ENCODE data around the gene GAPDHS.

The GAPDHS gene

DNA sequence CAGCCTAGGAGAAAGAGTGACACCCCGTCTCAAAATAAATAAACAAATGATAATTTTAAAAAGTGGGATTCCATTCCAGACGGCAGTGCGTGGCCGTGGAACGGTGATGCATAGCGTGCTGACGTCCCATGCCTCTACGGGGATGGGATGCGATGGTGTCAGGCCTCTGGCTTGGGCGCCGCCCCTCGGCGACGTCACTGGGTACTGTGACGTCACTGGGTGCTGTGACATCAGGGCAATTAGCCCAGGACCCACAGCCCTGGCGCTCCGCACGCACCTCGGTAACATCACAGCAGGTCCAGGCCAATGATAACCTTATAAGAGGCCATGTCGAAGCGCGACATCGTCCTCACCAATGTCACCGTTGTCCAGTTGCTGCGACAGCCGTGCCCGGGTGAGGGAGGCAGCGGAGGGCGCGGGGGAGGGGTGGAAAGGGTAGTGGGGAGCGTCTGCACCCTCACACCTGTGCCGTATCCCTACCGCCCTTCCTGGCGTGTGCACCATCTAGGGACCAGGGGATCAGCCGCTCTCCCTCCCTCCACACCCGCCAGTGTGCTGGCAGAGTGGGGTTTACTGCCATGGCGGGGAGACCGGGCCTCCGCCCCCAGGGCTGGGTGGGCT lies at the start of gene GAPDHS:
TSS of gene GAPDHS (plus strand) at position 256 of the 621 bp plus-strand sequence. CDS start at position 328, 72 bp downstream.
- no peak for DNase-seq

DNA sequence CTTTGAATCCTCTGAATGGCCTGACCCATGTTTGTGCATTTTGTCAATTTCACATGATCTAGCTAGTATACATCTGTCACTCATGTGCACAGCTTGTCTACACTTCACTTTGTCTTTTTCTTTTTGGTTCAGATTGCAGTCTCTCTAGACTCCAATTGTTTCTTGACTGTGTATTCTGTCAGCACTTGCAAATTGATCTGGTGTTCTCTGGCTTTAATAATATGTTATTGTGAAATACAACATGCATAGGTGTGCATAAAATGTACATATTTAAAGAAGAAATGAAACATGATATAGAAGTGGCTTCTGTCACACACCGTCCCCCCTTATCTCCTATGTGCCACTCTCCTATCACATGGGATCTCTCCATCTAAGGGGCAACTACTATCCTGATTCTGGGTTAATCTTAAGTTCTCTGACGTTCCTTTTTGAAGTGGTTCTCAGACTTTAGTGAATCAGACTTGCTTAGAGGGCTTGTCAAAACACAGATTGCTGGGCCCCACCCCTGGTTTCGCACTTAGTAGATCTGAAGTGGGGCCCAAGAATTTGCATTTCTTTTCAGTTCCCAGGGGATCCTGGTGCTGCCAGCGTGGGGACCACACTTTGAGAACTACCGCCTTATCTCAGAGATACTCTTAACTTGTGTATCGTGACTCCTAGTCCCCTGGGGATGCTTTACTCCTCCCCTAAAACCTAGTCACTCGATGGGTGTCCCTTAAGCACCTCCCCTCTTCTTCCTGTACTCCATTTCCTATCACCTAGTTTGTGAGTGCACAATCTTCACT lies 48.8 kb upstream of the GAPDHS start:
- no peak for DNase-seq

DNA sequence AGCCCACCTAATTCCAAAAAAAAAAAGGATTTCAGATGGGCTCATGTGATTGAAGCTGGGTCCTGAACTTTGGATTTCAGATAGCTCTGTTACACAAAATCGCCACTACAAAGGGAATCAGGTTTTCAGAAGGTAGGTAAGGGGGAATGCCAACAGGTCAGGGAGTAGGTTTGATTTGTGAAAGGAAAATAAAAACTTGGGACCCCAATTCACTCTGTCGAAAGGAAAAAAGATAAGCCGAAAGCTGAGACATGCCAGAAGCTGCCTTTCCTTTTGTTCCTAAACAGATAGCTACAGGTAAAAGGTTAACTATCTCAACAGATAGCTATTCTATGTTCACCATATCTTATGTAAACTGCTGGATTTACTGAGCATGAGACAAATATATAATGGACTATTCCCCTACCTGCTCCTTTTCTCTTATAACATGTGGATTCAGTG lies 47.0 kb upstream of the GAPDHS start:
- DNase-seq, result no peak

DNA sequence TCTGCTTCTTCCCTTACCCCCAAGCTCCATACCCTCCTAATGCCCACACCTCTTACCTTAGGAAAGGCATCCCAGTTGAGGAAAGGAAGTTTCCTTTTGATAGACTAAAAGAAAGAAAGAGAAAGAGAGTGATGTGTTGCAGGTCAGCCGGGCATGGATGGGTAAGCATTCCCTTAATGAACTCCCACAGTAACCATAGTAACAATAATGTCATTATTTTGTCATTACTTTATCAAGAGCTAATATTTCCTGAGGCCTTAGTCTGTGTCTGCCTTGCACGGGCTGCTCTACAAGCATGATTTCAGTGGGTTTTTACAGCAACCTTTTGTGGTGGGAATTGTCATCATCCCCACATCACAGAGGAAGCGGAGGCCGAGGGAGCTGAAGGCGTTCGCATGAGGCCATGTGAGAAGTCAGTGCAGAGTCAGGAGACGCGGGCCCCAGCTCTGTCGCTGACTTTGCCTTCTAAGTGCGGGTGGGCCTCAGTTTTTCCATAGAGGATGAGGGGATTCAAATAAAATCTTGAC lies 45.5 kb upstream of the GAPDHS start:
- no peak for DNase-seq

DNA sequence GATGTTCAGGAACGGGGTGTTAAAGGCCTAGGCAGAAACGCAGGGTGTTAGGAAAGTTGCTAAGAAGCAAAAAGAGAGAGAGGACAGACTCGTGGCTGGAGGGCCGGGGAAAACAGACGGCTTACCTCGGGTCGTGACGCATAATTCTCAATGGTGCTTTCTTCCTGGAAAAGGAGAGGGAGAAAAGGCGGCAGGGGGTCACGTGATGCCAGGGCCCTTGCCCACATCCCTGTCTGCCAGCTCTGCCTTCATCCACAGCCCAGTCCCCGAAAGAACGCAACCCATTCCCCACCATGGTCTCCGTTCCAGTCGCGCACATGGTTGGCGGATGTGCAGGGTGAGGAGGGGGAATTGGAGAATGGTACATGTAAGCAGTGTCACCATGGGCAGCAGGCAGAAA lies 44.6 kb upstream of the GAPDHS start:
- DNase-seq, result no peak

DNA sequence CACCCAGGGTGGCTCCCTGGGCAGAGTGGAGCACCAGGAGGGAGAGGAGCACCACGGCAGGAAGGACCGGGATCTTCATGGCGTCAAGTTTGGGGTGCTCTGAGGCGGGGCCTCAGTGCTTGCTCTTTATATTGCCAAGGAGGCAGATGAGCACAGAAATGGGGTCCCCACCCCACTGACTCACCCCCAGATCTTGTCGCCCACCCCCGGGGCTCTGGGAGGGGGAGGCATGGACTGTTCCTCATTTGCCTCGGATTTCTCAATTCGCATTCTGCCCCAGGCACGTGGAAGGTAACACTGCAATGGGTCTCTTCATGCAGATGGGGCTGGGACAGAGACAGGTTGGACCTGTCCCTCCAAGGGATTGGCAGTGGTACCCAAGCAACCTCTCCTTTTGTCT lies 42.9 kb upstream of the GAPDHS start, which contains the start of gene KRTDAP:
TSS of gene KRTDAP (minus strand) at position 101 of the 400 bp plus-strand sequence. CDS start at position 79, 22 bp downstream.
- DNase-seq, result no peak

DNA sequence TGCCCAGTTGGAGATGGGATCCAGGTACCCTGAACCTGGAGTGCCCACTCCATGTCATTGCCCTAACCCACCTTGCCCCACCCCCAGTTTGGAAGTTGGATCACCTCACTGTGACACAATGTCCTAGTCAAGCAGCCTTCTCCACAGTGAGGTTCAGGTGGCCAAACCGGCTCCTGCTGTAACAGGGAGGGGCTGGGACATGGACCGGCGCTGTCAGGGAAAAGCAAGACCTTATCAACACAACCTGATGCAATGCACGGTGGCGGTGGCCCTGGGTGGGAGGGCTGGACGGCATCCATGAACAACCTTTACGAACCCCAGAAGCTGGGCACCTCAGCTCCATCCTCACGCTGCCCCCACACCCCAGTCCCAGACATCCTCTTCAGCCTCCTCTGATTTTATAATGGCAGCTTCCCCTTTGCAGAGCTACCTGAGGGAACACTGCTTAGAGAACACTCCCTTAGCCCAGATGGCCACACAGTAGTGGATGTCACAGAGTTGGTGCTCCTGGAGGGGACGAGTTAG lies 41.4 kb upstream of the GAPDHS start:
- no peak for DNase-seq

DNA sequence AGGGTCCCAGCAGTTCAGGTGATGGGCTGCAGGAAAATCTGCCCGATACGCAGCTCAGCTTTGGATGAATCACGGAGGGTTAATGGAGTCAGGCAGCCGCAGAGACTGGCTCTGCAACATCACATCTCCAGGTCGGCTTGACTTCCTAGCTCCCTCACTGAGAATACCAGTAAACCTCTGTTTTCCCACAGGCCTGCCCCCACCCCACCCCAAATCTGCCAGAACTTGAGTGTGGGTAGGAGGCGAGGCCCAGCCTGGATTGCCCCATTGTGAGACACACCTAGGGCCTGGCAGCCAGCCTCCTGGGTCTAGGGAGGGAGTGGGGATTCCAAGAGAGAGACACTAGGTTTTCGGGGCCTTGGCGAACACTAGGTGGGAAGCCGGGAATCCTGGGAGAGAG lies 39.3 kb upstream of the GAPDHS start:
- DNase-seq, result no peak

DNA sequence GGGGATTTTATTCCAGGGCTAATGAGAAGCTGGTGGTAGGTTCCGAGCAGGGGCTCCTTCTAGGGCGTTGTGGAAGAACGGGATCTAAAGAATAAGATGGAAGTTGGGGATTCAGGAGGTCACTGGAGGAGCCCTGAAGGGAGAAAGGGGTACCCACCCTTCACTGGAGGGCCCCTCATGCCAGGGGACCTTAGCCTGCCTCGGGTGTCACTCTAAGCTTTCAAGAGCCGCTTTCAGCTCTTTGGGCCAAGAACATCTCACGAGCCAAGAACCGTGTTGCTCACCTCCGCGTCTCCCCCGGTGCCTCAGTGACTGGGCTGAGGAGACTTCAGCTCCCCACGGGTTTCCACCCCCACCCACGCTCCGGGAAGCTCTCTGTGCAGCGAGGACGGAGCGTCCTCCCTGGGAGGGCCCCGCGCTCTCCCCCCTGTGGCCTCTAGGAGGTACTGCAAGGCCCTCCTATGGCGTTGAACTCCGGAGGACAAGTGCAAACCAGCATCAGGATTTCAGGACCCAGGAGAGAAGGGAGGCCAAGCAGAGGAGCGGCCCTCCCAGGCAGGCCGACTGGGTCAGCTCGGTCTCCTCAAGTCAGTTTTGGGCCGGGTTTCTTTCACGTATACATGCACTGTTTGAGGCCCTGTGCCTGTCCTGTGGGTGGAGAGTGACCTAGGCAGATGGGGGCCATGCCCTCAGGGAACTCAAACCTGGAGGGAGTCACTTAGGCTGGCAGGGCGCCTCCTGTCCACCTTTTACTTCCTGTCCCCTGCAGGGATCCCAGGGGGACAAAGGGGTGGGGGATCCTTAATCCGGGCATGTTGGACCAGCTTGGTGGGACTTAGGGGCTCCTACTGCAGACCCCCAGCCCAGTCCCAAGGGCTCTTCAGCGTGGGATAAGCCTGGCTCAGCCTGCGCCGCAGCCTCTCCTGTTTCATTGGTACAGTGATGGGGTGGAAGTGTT lies 37.9 kb upstream of the GAPDHS start:
- peak; percentile 36 to 45 (median 38) for DNase-seq

DNA sequence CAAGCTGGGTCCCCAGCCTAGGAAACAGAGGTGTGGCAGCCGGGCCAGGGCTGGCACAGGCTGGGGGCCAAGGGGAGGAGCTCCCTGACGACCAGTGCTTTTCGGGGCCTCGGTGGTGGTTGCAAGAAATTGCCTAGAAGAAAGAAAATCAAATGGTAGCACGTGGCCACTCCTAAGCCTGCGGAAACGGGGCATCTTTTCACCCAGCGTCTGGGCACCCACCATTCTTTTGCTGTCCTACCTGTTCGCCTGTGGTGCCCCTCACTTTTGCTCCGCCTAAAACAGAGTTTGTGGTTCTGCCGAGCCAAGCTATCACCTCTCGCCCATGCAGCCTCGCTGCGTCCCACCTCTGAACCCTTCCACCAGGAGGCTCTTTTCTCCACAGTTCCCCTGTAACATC lies 35.9 kb upstream of the GAPDHS start:
- no peak for DNase-seq

DNA sequence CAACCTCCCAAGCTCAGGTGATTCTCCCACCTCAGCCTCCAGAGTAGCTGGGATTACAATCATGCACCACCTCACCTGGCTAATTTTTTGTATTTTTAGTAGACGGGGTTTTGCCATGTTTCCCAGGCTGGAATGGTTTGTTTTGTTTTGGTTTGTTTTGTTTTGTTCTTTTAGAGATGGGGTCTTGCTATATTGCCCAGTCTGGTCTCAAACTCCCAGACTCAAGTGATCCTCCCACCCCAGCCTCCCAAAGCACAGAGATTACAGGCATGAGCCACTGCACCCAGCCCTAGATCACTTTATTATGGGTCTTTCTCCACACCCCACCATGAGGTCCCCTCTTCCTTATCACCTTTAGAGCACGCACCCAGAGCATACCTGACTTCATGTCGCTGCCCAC lies 35.0 kb upstream of the GAPDHS start:
- no peak for DNase-seq

DNA sequence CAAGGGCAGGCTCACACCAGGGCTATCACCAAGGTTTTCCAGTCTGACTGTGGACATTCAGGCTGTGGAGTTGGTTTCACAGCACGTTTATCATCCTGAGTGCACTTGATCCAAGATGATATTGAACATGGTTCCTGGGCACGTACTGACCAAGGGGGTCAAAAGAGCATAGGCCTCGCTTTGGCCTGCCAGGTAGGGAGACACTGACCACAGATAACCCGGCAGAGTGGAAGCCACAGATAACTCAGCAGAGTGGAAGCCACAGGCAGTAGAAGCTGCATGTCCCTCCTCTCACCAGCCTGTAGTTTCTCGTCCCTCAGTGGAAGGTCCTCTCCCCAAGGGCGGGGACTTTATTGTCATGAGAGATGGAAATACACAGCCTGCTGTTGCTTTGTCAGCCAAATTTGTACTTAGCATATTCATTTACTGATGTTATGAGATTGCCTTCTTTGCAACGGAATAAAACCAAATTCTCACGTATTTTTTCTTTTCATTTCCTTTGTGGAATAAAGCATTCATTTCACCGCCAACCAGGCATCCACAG lies 34.2 kb upstream of the GAPDHS start:
- no peak for DNase-seq

DNA sequence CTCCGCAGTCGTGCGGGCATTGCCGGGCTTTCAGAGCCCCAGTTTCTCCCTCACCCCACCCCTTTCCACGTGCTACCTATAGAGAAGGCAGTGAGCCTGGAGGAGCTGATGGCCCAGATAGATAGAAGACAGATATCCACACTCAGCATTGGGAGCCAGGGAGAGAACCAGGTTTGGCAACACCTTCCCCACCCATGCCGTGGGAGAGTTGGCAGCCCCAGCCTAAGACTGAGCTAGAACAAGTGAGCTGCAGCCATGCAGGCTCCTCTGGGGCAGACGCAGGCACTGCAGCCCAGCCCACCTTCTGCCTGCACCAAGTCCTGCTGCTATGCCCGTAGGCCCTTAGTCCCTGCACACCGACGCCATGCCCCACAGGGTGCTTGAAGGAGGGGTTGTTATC lies 32.6 kb upstream of the GAPDHS start:
- no peak for DNase-seq

DNA sequence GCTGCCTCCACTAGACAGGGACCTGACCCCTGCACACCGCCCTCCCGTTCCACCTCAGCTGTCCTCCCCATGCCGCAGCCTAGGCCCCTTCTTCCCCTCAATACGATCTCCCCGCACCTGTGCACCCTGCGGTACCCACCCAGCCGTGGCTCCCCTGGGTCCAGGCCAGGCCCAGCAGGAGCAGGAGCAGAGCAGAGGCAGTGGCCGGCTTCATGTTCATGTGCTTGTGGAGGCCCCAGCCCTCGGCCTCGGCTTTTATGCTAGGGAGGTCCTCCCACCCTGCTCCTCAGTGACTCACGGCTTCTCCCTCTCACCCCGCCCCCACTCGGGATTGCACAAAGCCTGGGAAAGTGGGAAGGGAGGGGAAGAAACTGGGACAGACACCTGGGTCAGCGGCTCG lies 31.6 kb upstream of the GAPDHS start:
- no peak for DNase-seq

DNA sequence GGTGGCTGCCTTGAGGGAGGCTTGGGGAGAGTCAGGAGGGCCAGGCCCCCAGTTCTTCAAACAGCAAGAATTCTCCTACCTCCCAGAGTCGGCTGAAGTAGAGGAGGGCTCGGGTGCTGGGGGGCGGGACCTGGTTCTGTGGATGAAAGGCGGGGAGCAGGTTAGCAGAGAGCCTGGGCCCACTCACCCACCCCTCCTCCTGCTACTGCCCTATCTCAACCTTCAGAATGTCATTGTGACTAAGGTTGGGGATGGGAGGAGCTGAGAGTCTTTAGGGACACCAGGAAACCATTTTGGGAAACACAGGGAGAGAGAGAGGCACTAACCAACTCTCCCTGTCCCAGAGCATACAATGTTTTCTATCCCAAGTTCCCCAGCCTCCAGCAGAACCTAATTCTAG lies 30.5 kb upstream of the GAPDHS start:
- DNase-seq, result no peak

DNA sequence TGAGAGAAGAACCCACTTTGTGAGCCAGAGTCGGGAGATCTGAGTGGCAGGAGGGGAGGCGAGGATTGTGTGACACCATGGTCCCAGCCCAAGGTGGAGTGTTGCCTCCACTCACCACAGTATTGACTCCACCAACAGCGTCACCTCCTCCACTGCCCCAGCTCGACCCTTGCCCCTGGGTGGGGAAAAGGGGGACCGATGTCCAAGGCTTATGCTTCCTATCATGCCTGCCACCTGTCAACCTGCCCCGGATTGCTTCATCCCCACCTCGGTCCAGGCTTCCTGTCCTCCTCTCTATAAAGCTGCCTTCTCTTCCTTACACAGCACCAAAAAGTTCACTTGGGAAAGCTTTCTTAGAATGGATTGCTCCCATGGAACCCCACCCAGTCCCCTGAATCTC lies 27.2 kb upstream of the GAPDHS start:
- DNase-seq, result no peak

DNA sequence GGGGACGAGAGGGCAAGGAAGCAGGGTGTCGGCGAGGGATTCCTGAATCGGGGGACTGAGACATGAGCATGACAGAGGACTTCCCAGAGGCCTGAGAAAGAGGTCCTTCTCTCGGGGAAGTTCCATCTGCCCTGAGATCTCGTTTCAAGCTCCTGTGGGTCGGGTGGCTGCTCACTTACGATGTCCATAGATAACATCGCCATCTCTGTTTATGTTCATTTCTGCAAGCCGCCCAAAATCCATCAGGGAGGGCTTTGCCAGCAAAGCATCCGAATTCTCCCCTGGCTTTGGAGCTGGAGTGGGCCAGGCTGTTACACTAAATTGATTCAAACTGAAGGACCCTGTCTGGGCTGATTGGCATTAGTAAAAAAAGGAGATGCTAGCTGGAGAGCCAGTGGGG lies 25.7 kb upstream of the GAPDHS start:
- DNase-seq, result no peak

DNA sequence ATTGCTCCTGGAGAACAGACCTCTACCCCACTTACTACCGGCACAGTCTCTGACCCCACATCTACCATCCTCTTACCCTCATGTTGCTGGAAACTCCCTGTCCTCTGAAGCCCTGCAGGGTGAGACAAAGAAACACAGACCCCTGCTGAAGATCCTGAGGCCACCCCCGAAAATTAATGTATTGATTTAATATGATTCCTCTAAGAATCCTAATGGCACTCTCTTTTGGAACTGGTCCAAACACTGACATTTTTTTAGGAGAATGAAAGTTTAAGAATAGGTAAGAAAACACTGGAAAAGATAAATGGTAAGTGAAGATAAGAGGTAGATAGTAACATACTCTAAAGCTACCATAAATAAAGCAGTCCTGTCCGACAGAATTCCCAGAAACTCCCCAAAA lies 25.1 kb upstream of the GAPDHS start:
- no peak for DNase-seq

DNA sequence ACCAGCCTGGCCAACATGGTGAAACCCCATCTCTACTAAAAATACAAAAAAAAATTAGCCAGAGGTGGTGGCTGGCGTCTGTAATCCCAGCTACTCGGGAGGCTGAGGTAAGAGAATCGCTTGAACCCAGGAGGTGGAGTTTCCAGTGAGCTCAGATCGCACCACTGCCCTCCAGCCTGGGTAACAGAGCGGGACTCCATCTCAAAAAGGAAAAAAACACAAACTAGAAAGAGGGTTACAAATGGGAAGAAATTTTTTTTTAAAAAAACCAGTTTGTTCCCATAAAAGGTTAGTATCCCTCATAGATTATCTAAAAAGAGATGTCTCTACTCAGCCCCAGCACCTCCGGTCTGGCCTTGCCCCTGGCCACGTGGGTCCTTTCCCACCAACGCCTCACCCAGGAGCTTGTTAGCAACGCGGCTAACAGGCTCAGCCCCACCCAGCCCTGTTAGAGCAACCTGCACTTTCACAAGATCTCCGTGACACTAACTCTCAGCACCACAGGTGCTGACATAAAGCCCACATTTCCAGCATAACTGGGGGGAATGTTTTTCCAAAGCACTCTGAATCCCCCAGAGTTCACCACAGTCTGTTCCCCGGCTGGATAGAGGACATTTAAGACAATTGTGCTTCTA lies 24.1 kb upstream of the GAPDHS start:
- no peak for DNase-seq

DNA sequence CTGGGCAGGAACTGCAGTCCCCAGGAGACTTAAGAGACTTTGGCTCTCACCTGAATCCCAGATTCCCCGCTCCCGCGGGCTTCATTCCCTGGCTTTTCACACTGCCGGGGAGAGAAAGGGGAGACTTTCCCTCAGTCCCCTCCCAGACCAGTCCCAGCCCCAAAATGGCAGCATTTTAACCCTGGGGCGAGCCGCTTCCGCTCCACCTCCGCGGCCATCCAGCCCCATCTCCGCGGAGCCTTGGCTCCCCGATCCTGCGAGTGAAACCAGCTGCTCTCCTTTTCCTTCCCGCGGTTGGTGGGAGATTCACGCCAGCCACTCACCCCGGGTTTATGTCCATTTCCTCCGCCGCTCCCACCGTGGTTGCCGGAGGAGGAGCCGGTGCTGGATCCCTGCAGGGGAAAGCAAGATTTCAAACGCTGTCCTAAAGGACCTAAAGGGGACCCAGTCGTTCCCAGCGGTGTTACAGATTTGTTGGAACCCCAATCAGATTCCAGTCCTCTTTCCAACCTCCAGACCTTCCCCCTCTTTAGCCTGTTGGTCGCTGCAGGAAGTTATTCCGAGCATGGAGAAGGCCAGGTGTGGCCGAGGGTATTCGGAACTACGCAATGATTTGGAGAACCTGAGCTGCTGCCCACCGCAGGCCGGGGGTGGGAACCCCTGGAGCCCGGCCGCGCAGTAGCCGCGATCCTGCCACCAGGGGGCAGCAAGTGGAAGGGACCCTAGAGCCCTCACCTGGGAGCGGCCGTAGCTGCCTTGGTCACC lies 23.2 kb upstream of the GAPDHS start:
- peak; percentile 48 to 66 (median 58) for DNase-seq

DNA sequence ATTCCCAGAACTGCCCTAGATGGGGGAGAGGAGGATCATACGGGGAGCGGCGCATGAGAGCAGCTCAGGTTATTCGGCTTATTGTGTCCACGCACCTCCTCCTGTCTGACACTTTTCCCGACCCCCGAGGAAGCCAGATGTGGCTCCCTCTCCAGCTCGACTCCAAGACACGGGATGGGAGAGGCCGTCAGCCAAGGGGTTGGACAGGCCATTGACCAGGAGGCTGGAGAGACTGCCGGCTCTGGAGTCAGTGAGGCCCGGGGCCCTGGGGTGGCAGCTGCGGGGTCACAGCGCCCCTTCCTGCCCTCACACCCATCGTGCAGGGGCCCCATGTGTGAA lies 22.7 kb upstream of the GAPDHS start:
- no peak for DNase-seq
